NCI-H526 treated with DMSO at 0.1 percent for 48 hours (cell line): ENCODE measurements around the gene TRAK2.

Experiments
- DNase-seq: peaks from one replicate; lab custom pipeline; 2025; lab: John Stamatoyannopoulos, UW

TRAK2 gene

DNA sequence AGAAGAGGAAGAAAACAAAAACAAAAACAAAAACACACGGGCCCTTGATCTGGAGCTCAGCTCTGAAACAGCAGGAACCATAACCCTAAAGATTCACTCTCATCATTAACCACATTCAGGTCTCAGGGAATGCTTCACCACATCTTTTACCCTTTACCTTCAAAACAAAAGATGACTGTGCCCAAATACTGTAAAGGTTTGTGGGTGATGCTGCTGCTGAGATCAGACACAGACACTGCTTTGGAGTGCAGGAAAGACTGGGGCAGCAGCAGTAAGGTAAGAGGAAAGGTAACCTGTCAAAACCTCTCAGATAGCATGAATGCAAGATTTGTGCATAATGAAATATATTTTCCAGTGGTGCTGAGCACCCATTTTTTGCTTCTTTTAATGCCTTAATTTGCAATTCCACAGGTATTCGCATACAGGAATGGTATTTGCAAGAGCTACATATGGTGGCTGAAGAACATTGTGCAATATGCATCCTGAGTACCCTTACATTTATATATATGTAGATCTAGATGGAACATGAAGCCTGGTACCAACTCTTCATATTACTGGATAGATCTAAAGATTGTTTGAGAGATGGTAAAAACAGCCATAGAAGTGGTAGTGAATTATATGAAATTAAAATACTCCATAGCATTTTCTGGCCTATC lies 90.1 kb downstream of the TRAK2 start:
- DNase-seq = no peak

DNA sequence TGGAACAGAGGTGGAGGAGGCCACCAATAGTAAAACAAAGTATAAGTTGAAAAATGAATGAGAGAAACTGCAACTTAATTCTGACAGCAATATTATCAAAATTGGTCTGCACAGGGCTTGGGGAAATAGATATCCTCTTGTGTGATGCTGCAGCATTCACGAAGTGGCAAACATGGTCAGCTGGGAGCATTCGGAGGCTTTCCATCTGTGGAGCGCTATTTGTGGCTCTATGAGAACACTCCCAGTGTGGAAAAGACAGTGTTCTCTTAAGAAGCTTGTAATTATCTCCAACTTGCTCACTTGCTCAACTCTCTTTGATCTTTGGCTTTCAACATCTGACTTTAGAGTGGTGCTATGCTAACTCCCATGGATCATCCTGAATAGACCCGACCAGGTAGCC lies 91.0 kb downstream of the TRAK2 start:
- no peak for DNase-seq

DNA sequence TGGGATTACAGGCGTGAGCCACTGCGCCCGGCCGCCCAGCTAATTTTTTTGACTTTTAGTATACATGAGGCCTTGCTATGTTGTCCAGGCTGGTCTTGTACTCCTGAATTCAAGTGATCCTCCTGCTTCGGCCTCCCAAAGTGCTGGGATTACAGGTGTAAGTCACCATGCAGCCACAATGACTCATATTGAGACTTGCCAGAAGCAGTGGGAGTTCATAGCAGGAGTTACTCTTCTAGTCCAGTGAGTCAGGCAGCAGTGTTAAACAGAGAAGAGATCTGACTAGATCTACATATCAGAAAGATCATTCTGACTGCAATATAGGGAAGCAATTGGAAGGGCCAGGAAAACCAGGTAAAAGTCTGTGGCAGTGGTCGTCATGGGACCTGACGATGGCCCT lies 92.6 kb downstream of the TRAK2 start:
- DNase-seq = no peak

DNA sequence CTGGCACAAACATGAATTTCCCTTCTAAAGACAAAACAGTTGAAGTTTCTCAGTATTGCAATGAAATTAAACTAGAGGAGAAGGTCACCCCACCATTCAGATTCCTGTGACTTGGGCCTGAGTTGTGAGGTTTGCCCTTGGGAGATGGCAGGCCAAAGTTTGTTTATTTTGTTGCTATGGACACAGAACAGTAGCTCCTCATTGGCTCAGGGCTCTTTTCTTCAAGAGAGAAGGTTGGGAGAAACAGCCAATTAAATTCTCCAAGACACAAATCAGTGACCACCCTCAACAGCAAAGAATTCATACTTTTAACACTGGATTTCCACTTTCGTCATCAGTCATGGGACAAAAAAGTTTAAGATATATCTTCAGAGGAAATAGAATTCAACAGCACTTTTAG lies 94.0 kb downstream of the TRAK2 start, which contains the start of gene FLACC1:
TSS of gene FLACC1 (minus strand) at position 125 of the 400 bp plus-strand sequence. CDS start 5,941 bp downstream, outside the sequence.
- no peak for DNase-seq

DNA sequence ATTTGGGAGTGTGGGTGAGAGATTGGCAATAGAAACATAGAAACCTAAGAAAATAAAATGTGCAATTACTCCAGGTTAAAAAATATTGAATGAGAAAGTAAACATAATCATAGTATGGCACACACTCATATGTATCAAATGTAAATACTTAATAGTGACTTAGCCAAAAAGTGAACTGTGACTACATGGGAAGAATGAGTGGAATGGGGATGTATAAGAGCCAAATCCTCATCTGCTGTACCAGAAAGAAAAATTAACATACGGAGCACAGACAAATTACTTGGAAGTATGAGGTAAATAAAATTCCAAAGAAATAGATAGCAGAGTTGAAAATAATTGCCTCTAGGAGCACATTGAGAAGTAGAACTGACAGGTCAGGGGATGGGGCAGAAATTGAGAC lies 98.1 kb downstream of the TRAK2 start:
- no peak for DNase-seq

DNA sequence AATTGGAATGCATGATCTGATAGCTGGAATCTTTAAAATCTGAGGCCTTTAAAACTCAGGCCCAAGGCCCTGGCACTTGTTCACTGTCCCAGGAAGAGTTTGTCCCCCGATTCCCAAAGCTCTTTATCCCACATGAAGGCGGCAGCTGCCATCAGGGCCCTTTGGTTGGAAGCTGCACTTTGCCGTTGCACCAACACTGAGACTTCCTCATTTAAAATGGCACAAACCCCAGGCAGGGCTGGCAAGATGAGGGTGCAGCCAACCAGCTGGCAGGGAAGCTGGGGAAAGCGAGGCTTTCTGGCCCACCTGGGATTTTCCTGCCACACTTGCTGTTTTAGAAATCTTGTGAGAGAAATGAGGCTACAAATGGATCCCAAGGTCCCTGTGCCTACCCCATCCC lies 100.4 kb downstream of the TRAK2 start:
- DNase-seq = no peak

DNA sequence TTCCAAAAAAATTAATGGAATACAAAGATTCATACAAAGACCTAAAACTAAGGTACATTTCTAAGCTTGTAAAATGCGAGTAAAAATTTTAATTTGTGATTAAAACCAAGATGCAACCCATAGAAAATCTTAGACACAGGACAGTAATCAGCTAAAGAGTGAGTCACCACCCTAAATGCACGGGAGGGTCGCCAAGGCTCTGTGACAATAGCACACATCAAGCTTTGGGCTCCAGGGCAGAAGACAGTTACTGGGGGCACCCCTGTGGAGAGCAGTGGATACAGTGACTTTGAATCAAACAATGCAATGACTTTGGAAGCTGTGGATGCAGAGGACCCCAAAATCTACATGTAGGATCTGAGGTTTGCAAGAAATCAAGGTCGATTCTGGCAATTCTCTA lies 101.7 kb downstream of the TRAK2 start:
- no peak for DNase-seq

DNA sequence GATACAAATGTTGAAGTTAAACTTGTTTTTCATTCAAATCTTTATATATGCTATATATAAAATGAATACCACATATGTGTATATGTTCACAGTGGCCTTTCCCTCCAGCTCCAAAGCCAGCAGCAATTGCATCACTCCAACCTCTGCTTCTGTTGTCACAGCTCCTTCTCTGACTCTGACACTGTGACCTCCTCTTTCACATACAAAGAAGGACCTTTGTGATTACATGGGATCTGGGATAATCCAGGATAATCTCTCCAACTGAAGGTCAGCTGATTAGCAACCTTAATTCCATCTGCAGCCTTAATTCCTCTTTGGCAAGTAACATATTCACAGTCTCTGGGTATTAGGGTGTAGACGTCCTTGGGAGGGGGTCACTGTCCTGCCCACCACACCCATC lies 102.5 kb downstream of the TRAK2 start:
- no peak for DNase-seq

DNA sequence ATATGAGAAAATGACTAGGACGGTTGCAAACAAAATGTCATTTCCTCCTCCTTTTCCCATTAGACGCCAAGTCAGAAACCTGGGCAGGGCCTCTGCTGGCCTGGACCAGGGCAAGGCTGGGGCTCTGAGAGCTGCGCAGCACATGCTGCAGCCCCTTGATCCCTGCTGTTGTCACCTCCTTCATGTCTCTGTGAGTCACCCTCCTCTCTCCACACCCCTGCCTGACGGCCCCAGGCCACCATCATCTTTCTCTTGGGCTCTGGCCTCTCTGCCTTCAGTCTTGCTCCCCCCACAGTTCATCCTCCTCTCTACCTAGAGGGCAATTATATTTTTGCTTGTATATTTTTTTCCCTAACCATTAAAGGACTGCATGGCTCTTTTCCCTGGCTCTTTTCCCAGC lies 104.1 kb downstream of the TRAK2 start:
- DNase-seq = no peak

DNA sequence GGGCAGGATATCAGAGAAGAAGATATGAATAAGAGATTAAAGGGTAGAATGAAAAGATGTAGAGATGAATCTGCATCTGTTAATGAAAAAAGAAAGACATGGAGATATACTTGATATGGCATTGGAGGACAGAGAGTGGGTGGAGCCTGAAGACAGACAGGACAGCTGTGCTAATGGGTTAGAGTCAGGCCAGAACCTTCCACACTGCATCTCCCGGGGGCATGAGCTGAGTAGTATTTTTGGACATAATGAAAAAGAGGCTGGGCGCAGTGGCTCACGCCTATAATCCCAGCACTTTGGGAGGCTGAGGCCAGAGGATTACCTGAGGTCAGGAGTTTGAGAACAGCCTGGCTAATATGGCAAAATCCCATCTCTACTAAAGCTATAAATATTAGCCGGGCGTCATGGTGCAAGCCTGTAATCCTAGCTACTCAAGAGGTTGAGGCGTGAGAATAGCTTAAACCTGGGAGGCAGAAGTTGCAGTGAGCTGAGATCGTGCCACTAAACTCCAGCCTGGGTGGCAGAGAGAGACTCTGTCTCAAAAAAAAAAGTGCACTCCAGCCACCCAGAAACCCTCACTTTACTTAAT lies 105.5 kb downstream of the TRAK2 start:
- no peak for DNase-seq

DNA sequence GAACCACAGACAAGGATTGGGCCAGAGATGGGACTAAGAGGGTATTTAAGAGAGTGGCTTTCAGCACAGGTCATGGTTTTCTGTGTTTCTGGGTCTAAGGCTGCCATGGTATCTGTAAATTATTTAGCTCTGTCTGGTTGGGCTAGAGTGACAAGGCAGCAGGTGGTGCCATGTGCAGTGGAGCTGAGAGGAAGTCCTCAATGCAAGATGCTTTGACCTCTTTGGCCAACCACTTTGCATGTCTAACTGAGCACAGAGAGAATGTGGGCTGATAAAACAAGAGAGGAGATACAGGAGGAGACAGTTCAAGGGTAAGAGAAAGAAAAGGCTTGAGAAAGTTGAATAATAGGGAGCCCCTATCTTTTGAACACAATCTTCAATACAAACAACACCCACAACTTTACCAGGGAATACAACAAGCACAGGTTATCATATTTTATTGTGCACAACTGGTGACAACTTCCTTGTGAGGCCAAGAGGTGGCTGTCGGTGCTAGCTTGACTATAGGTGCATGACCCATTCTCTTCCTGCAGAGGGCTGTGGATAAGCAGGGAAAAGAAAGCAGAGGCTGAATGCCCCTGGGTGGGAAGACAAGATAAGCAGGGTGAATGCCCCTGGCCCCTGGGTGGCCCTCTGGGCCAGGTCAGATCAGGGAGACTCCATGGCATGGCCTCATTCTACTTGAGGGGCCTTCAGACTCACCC lies 106.4 kb downstream of the TRAK2 start:
- DNase-seq = no peak

DNA sequence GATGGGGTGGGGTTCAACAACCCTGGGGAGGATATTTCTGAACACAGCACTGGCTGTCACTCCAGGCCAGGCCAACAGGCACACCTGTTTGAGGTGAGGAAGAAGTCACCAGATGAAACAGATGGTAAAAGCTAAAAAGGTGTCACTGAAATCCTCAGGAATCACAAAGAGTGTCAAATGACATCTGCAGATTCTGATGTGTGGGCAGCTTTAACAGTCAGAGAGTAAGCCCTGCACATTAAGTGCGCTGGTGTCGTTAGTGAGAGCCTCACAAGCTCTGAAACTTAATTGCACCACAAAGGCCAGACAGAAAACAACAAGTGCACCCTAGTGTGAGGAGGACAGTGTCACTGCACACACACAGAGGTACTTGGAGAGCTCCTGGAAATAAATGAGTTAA lies 107.7 kb downstream of the TRAK2 start:
- no peak for DNase-seq

DNA sequence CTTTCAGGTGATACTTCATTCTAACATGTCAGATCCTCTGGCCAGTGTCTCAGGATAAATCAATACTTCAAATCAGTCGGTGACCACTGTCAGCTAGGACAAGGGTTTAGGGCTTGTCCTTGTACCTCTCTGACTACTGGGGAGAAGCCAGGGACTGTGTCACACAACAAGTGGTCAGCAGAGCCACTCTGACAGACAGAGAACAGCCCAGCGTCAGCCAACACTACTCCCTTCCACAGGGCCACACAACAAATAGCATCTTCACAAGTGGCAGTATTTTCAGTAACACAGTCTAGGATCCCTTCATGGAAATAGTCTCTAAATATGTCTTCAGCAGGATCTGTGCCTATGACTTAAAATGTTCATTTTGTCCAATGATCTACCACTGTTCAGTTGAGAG lies 108.3 kb downstream of the TRAK2 start:
- no peak for DNase-seq

DNA sequence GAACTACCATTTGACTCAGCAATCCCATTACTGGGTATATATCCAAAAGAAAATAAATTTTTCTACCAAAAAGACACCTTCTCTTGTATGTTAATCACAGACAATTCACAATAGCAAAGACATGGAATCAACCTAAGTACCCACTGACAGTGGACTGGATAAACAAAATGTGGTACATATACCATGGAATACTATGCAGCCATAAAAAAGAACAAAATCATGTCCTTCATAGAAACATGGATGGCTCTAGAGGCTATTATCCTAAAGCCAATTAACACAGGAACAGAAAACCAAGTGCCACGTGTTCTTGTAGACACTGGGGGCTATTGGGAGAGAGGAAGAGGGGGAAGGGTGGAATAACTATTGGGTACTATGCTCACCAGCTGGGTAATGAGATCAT lies 121.8 kb downstream of the TRAK2 start:
- no peak for DNase-seq

DNA sequence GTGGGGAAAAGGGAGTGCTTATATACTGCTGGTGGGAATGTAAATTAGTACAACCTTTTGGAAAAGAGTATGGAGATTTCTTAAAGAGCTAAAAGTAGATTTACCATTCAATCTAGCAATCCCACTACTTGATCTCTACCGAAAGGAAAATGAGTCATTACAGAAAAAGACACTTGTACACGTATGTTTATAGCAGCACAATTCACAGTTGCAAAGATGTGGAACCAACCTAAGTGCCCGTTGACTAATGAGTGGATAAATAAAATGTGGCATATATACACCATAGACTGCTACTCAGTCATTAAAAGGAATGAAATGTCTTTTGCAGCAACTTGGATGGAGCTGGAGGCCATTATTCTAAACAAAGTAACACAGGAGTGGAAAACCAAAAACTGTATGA lies 123.6 kb downstream of the TRAK2 start:
- DNase-seq = no peak
